ENCODE measurements around the gene NEO1. TPM values are rescaled to one million over a fixed set of nuclear protein-coding genes. Genes with fewer than 3 reads are reported as not detected.

The NEO1 gene
- total and polyA plus RNA-seq, 5 donors: 7.5 to 17.2 (median 15.6) TPM

- Histone ChIP-seq H3K4me3 (ENCODE audit: low read length) (no peak overlapping the region), H3K9me3 (ENCODE audit: control insufficient read depth, low read length) (no peaks in the 10 kb centered on the region), H3K27ac (ENCODE audit: low read length) (no peak overlapping the region), H3K27me3 (ENCODE audit: control insufficient read depth, insufficient read depth) (no peaks in the 10 kb centered on the region), H3K4me1 (ENCODE audit: control insufficient read depth, insufficient read depth, low read length) (no peaks in the 10 kb centered on the region)
- intact Hi-C loops (cut with DNase I): no loop called here
- no peak for DNase-seq
- 83% methylated on average over 10 of the region's 10 CpGs for WGBS
- no peak for ATAC-seq
These were observed 187.4 kb downstream of the NEO1 start for GRCh38 chr15:73239564-73240215.

GRCh38 chr15:73240866-73241499 lies 188.7 kb downstream of the NEO1 start:
- intact Hi-C loops (cut with DNase I): loop anchor here in 1 of 4 donors (1.0 kb wide), 1 partner anchor 32 kb away; no protein-coding TSS in a partner anchor
- DNase-seq: peak in 2 of 3 donors; percentile 47 to 67
- WGBS: 38% methylated on average over 4 of the region's 4 CpGs
- Histone ChIP-seq H3K4me1 (ENCODE audit: control insufficient read depth, insufficient read depth, low read length) (no peaks in the 10 kb centered on the region), H3K9me3 (ENCODE audit: control insufficient read depth, low read length) (no peaks in the 10 kb centered on the region), H3K4me3 (ENCODE audit: low read length) (no peak overlapping the region), H3K27me3 (ENCODE audit: control insufficient read depth, insufficient read depth) (no peaks in the 10 kb centered on the region), H3K27ac (ENCODE audit: low read length) (no peak overlapping the region)
- peak in 1 of 2 donors; percentile 54 for ATAC-seq

GRCh38 chr15:73244333-73244732 lies 192.1 kb downstream of the NEO1 start:
- ATAC-seq: no peak
- no peaks in the 10 kb centered on the region for H3K9me3 ChIP-seq (ENCODE audit: control insufficient read depth, low read length)
- H3K4me1 ChIP-seq (ENCODE audit: control insufficient read depth, insufficient read depth, low read length): no peaks in the 10 kb centered on the region
- 75% methylated on average over 6 of the region's 6 CpGs for WGBS
- H3K27ac ChIP-seq (ENCODE audit: low read length): no peak overlapping the region
- no peak overlapping the region for H3K4me3 ChIP-seq (ENCODE audit: low read length)
- no peak for DNase-seq
- H3K27me3 ChIP-seq (ENCODE audit: control insufficient read depth, insufficient read depth): no peaks in the 10 kb centered on the region
- intact Hi-C loops (cut with DNase I): no loop called here

GRCh38 chr15:73246439-73246838 lies 194.2 kb downstream of the NEO1 start:
- no peak overlapping the region for H3K4me3 ChIP-seq (ENCODE audit: low read length)
- DNase-seq (no peak), ATAC-seq (no peak)
- no peaks in the 10 kb centered on the region for H3K4me1 ChIP-seq (ENCODE audit: control insufficient read depth, insufficient read depth, low read length)
- intact Hi-C loops (cut with DNase I): no loop called here
- no peaks in the 10 kb centered on the region for H3K9me3 ChIP-seq (ENCODE audit: control insufficient read depth, low read length)
- H3K27me3 ChIP-seq (ENCODE audit: control insufficient read depth, insufficient read depth): no peaks in the 10 kb centered on the region
- H3K27ac ChIP-seq (ENCODE audit: low read length): no peak overlapping the region

- no peak overlapping the region for H3K27ac ChIP-seq (ENCODE audit: low read length)
- H3K4me1 ChIP-seq (ENCODE audit: control insufficient read depth, insufficient read depth, low read length): no peaks in the 10 kb centered on the region
- intact Hi-C loops (cut with DNase I): no loop called here
- no peaks in the 10 kb centered on the region for H3K27me3 ChIP-seq (ENCODE audit: control insufficient read depth, insufficient read depth)
- no peak for ATAC-seq
- no peaks in the 10 kb centered on the region for H3K9me3 ChIP-seq (ENCODE audit: control insufficient read depth, low read length)
- WGBS: 94% methylated on average over 1 of the region's 1 CpG
- H3K4me3 ChIP-seq (ENCODE audit: low read length): no peak overlapping the region
- no peak for DNase-seq
These were observed 194.6 kb downstream of the NEO1 start for GRCh38 chr15:73246898-73247297.

- DNase-seq (no peak), ATAC-seq (no peak)
- Histone ChIP-seq H3K9me3 (ENCODE audit: control insufficient read depth, low read length) (no peaks in the 10 kb centered on the region), H3K4me3 (ENCODE audit: low read length) (no peak overlapping the region), H3K4me1 (ENCODE audit: control insufficient read depth, insufficient read depth, low read length) (no peaks in the 10 kb centered on the region), H3K27me3 (ENCODE audit: control insufficient read depth, insufficient read depth) (no peaks in the 10 kb centered on the region), H3K27ac (ENCODE audit: low read length) (no peak overlapping the region)
- intact Hi-C loops (cut with DNase I): no loop called here
- 64% methylated on average over 1 of the region's 1 CpG for WGBS
These were observed 195.1 kb downstream of the NEO1 start for GRCh38 chr15:73247331-73247730.

GRCh38 chr15:73249499-73249898 lies 197.2 kb downstream of the NEO1 start:
- H3K9me3 ChIP-seq (ENCODE audit: control insufficient read depth, low read length): no peaks in the 10 kb centered on the region
- no peak overlapping the region for H3K27ac ChIP-seq (ENCODE audit: low read length)
- ATAC-seq (no peak), DNase-seq (no peak)
- no peak overlapping the region for H3K4me3 ChIP-seq (ENCODE audit: low read length)
- intact Hi-C loops (cut with DNase I): no loop called here
- no peaks in the 10 kb centered on the region for H3K27me3 ChIP-seq (ENCODE audit: control insufficient read depth, insufficient read depth)
- no peaks in the 10 kb centered on the region for H3K4me1 ChIP-seq (ENCODE audit: control insufficient read depth, insufficient read depth, low read length)
- WGBS: 84% methylated on average over 4 of the region's 4 CpGs

GRCh38 chr15:73254598-73254997 lies 202.3 kb downstream of the NEO1 start:
- 95% methylated on average over 6 of the region's 6 CpGs for WGBS
- Histone ChIP-seq H3K27ac (ENCODE audit: low read length) (no peak overlapping the region), H3K27me3 (ENCODE audit: control insufficient read depth, insufficient read depth) (no peaks in the 10 kb centered on the region), H3K4me3 (ENCODE audit: low read length) (no peak overlapping the region), H3K4me1 (ENCODE audit: control insufficient read depth, insufficient read depth, low read length) (no peaks in the 10 kb centered on the region), H3K9me3 (ENCODE audit: control insufficient read depth, low read length) (no peaks in the 10 kb centered on the region)
- DNase-seq: no peak
- no peak for ATAC-seq
- intact Hi-C loops (cut with DNase I): no loop called here

- ATAC-seq (no peak), DNase-seq (no peak)
- 95% methylated on average over 5 of the region's 5 CpGs for WGBS
- H3K27ac ChIP-seq (ENCODE audit: low read length): no peak overlapping the region
- H3K4me1 ChIP-seq (ENCODE audit: control insufficient read depth, insufficient read depth, low read length): no peaks in the 10 kb centered on the region
- H3K27me3 ChIP-seq (ENCODE audit: control insufficient read depth, insufficient read depth): no peaks in the 10 kb centered on the region
- intact Hi-C loops (cut with DNase I): no loop called here
- H3K9me3 ChIP-seq (ENCODE audit: control insufficient read depth, low read length): no peaks in the 10 kb centered on the region
- no peak overlapping the region for H3K4me3 ChIP-seq (ENCODE audit: low read length)
These were observed 206.2 kb downstream of the NEO1 start for GRCh38 chr15:73258271-73259108.

GRCh38 chr15:73264881-73265280 lies 212.6 kb downstream of the NEO1 start:
- ATAC-seq (no peak), DNase-seq (no peak)
- no peak overlapping the region for H3K27ac ChIP-seq (ENCODE audit: low read length)
- H3K4me1 ChIP-seq (ENCODE audit: control insufficient read depth, insufficient read depth, low read length): no peaks in the 10 kb centered on the region
- no peak overlapping the region for H3K4me3 ChIP-seq (ENCODE audit: low read length)
- WGBS: 84% methylated on average over 5 of the region's 5 CpGs
- no peaks in the 10 kb centered on the region for H3K9me3 ChIP-seq (ENCODE audit: control insufficient read depth, low read length)
- H3K27me3 ChIP-seq (ENCODE audit: control insufficient read depth, insufficient read depth): no peaks in the 10 kb centered on the region
- intact Hi-C loops (cut with DNase I): no loop called here

GRCh38 chr15:73265536-73266153 lies 213.4 kb downstream of the NEO1 start:
- Histone ChIP-seq H3K9me3 (ENCODE audit: control insufficient read depth, low read length) (no peaks in the 10 kb centered on the region), H3K27me3 (ENCODE audit: control insufficient read depth, insufficient read depth) (no peaks in the 10 kb centered on the region), H3K27ac (ENCODE audit: low read length) (no peak overlapping the region), H3K4me1 (ENCODE audit: control insufficient read depth, insufficient read depth, low read length) (no peaks in the 10 kb centered on the region), H3K4me3 (ENCODE audit: low read length) (no peak overlapping the region)
- 63% methylated on average over 4 of the region's 4 CpGs for WGBS
- intact Hi-C loops (cut with DNase I): no loop called here
- no peak for ATAC-seq
- peak; percentile 14 to 61 (median 52) for DNase-seq
